Calu3 (cell line): ENCODE results near the gene FBXL17. TPM values are rescaled to one million over a fixed set of nuclear protein-coding genes. Genes with fewer than 3 reads are reported as not detected.

Experiments used
- BruUV-seq: library from RNA; stranded (reverse); fragments of 400-500 nt; replicated peaks from 2 replicates; lab custom pipeline; 2021; lab: Mats Ljungman, UMichigan
- CTCF ChIA-PET: fragments of 300-600 bp; sonication (Branson Sonifier 250); formaldehyde crosslinking; loops from one replicate; lab custom pipeline; 2022; ENCODE audit warnings: antibody characterized with exemption; lab: Charles Lee
- DNase-seq: peaks from one replicate; pipeline ENCODE4 v3.0.0; 2022
- H3K27ac Mint-ChIP-seq: one replicate; pipeline ENCODE4 v1.8.0; 2022; ENCODE audit warnings: mixed read lengths; ENCODE audit not compliant: unreplicated experiment
- H3K27me3 Mint-ChIP-seq: one replicate; pipeline ENCODE4 v1.8.0; 2022; ENCODE audit warnings: mixed read lengths; ENCODE audit not compliant: unreplicated experiment
- H3K36me3 Mint-ChIP-seq: one replicate; pipeline ENCODE4 v1.8.0; 2022; ENCODE audit warnings: mild to moderate bottlenecking, moderate library complexity, mixed read lengths; ENCODE audit not compliant: insufficient read depth, unreplicated experiment
- H3K4me1 Mint-ChIP-seq: one replicate; pipeline ENCODE4 v1.8.0; 2022; ENCODE audit warnings: mild to moderate bottlenecking, low read depth, mixed read lengths; ENCODE audit not compliant: unreplicated experiment
- H3K4me3 Mint-ChIP-seq: one replicate; pipeline ENCODE4 v1.8.0; 2022; ENCODE audit warnings: mild to moderate bottlenecking, low read depth, moderate library complexity, mixed read lengths; ENCODE audit not compliant: unreplicated experiment
- H3K9me3 Mint-ChIP-seq: one replicate; pipeline ENCODE4 v1.8.0; 2022; ENCODE audit warnings: low read depth, mixed read lengths; ENCODE audit not compliant: unreplicated experiment
- intact Hi-C: fragments of 100-400 bp; cut with micrococcal nuclease; formaldehyde crosslinking; loops from one replicate; pipeline ENCODE4 v1.10.0; 2022; ENCODE audit not compliant: unreplicated experiment
- total RNA-seq: library from RNA; stranded (reverse); gene quantifications from 2 replicates; pipeline ENCODE4 v1.2.3, GENCODE V29; 2022
- TF ChIP-seq, protein P1 (sequence below): fragments of 200-600 bp; IDR thresholded peaks from one replicate; pipeline ENCODE4 v1.8.0; 2022; ENCODE audit warnings: antibody characterized with exemption; ENCODE audit not compliant: unreplicated experiment

Gene FBXL17
- total RNA-seq, 1 experiment from 2014 or later = 19.6 TPM

DNA sequence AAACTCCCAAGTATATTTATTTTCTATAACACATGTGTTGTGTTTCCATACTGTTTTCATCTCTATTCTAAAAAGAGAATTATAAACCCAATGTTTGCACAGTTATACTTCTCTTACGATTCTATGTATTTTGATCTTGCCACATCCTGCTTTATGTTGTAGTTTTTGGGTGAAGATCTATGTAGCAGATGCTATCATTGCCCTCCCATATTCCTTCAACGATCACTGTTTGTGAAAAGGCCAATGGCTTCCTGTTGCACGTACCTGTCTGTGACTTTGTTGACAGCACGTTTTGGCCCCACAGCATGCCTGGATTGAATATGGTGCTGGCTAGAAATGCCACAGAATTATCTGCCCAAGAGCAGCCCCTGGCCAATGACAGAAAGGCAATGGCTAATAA is 456.7 kb downstream of the FBXL17 start:
- DNase-seq = no peak
- Mint-ChIP-seq H3K4me1 (peaks cover 12% of the 10 kb centered on the region), H3K27me3 (no peaks in the 10 kb centered on the region), H3K9me3 (no peaks in the 10 kb centered on the region), H3K4me3 (no peak overlapping the region), H3K27ac (no peak overlapping the region), H3K36me3 (no peaks in the 10 kb centered on the region)
- intact Hi-C loops = no loop called here
- no TSS peak for BruUV-seq
- CTCF ChIA-PET = no interaction called here
- TF ChIP-seq, protein P1, sequence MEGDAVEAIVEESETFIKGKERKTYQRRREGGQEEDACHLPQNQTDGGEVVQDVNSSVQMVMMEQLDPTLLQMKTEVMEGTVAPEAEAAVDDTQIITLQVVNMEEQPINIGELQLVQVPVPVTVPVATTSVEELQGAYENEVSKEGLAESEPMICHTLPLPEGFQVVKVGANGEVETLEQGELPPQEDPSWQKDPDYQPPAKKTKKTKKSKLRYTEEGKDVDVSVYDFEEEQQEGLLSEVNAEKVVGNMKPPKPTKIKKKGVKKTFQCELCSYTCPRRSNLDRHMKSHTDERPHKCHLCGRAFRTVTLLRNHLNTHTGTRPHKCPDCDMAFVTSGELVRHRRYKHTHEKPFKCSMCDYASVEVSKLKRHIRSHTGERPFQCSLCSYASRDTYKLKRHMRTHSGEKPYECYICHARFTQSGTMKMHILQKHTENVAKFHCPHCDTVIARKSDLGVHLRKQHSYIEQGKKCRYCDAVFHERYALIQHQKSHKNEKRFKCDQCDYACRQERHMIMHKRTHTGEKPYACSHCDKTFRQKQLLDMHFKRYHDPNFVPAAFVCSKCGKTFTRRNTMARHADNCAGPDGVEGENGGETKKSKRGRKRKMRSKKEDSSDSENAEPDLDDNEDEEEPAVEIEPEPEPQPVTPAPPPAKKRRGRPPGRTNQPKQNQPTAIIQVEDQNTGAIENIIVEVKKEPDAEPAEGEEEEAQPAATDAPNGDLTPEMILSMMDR = no peak

DNA sequence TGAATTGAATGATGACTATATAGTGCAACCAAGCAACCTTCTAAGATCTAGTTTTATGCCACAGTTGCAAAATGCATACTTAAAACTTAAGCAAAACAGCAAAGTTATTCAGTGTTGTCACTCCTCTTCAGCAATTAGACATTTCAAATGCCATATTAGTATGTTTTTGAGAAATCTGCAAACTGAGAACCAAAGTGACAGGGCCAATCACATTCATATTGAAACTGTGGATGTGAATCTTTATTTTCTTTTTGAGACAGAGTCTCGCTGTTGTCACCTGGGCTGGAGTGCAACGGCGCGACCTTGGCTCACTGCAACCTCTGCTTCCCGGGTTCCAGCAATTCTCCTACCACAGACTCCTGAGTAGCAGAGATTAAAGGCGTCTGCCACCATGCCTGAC is 461.9 kb downstream of the FBXL17 start:
- Mint-ChIP-seq H3K9me3 (no peaks in the 10 kb centered on the region), H3K4me1 (peaks cover 12% of the 10 kb centered on the region), H3K27me3 (no peaks in the 10 kb centered on the region), H3K4me3 (no peak overlapping the region), H3K27ac (no peak overlapping the region), H3K36me3 (no peaks in the 10 kb centered on the region)
- no TSS peak for BruUV-seq
- DNase-seq = no peak
- CTCF ChIA-PET = no interaction called here
- intact Hi-C loops = no loop called here
- TF ChIP-seq, protein P1 = no peak

DNA sequence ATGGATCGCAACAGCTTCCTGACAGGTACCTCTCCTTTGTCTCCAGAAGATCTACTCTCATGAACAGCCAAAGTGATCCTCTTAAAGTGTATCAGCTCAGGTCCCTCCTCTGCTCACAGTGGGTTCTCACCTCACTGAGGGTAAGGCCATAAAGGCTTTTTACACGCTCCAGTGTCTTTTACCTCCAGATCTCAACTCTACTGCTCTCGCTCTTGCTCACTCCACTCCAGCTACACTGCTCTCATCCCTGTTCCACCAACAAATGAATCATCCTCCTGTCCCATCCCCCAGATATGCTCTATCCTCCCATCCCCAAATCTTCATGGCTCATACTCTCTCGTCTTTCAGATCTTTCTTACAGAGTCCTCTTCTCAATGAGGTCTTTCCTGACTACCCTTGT is 462.5 kb downstream of the FBXL17 start:
- Mint-ChIP-seq H3K4me1 (peaks cover 12% of the 10 kb centered on the region), H3K9me3 (no peaks in the 10 kb centered on the region), H3K27ac (no peak overlapping the region), H3K4me3 (no peak overlapping the region), H3K36me3 (no peaks in the 10 kb centered on the region), H3K27me3 (no peaks in the 10 kb centered on the region)
- CTCF ChIA-PET = interaction anchor here (0.7 to 1.8 kb wide), 2 partner anchors 25 to 1304 kb away, joined by 3 to 5 read pairs; no protein-coding TSS in a partner anchor
- DNase-seq = no peak
- no TSS peak for BruUV-seq
- TF ChIP-seq, protein P1 = no peak
- intact Hi-C loops = no loop called here

DNA sequence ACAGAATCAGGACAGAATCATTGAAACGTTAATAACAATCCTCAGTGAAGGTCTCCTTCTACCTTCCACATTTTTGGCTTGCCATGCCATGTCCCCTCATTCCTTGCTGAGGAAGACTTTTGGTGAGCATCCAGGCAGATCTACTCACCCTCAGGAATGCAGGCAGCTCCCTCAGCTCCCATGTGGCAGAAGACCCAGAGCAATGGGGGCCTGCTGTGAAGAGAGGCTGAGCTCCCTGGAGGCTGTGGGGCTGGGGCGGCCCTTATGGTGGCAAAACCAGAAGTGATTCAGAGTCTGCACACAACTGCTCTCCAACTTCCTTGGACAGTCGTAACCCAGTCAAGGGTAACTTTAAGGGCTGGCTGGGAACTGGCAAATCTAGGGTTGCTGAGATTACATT is 463.9 kb downstream of the FBXL17 start:
- DNase-seq = no peak
- H3K4me1 Mint-ChIP-seq = no peaks in the 10 kb centered on the region
- BruUV-seq = no TSS peak
- no peaks in the 10 kb centered on the region for H3K27me3 Mint-ChIP-seq
- no peak overlapping the region for H3K27ac Mint-ChIP-seq
- intact Hi-C loops = no loop called here
- H3K36me3 Mint-ChIP-seq = no peaks in the 10 kb centered on the region
- H3K4me3 Mint-ChIP-seq = no peak overlapping the region
- CTCF ChIA-PET = interaction anchor here (1.8 kb wide), 1 partner anchor 24 kb away, joined by 5 read pairs; no protein-coding TSS in a partner anchor
- TF ChIP-seq, protein P1 = no peak
- H3K9me3 Mint-ChIP-seq = no peaks in the 10 kb centered on the region
